ENCODE results near the gene FIBCD1.

DNA sequence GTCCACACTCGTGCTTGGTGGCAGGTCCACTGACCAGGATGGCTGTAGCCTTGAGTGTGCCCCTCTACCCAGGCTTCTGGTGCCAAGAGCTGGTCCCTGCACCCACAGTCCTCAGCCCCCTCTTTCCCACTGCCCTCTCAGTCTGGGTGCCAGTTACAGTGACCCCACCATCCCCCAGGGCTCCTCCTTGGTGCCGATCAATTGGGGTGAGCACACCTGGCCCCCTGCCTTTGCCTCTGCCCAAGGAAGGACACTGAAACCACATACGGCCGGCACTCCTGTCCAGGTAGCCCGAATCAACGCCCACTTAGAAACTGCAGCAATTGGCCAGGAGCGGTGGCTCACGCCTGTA is 24.0 kb downstream of the FIBCD1 start:
- no peak for TF ChIP-seq TAF1 (IDR thresholded peaks at IDR 0.05; ENCODE audit: low read depth, low read length)
- TF ChIP-seq SUZ12 (IDR thresholded peaks at IDR 0.05; ENCODE audit: low read length): no peak
- no peak for TF ChIP-seq CEBPB (IDR thresholded peaks at IDR 0.05; ENCODE audit: low read depth, low read length)
- no peak for TF ChIP-seq EP300 (IDR thresholded peaks at IDR 0.05; ENCODE audit: borderline replicate concordance in 1 of 2, low read depth in 2 of 2, low read length in 2 of 2)
- no peak for TF ChIP-seq ASH2L (IDR thresholded peaks at IDR 0.05; ENCODE audit: low read length)
- TF ChIP-seq POLR2A (IDR thresholded peaks at IDR 0.05; ENCODE audit: control extremely low read depth in 1 of 2, low read depth in 2 of 2, low read length in 2 of 2): no peak
- TF ChIP-seq HDAC2 (IDR thresholded peaks at IDR 0.05; ENCODE audit: borderline replicate concordance in 1 of 2, low read depth in 2 of 2, low read length in 2 of 2): no peak
- TF ChIP-seq, protein P1, sequence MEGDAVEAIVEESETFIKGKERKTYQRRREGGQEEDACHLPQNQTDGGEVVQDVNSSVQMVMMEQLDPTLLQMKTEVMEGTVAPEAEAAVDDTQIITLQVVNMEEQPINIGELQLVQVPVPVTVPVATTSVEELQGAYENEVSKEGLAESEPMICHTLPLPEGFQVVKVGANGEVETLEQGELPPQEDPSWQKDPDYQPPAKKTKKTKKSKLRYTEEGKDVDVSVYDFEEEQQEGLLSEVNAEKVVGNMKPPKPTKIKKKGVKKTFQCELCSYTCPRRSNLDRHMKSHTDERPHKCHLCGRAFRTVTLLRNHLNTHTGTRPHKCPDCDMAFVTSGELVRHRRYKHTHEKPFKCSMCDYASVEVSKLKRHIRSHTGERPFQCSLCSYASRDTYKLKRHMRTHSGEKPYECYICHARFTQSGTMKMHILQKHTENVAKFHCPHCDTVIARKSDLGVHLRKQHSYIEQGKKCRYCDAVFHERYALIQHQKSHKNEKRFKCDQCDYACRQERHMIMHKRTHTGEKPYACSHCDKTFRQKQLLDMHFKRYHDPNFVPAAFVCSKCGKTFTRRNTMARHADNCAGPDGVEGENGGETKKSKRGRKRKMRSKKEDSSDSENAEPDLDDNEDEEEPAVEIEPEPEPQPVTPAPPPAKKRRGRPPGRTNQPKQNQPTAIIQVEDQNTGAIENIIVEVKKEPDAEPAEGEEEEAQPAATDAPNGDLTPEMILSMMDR (IDR thresholded peaks at IDR 0.05; ENCODE audit: control extremely low read depth in 1 of 3, insufficient read depth in 1 of 3, low read depth in 1 of 3, low read length in 3 of 3): no peak
- no peak for TF ChIP-seq BCL11A (IDR thresholded peaks at IDR 0.05; ENCODE audit: low read depth in 2 of 2, low read length in 2 of 2)
